Measurements from ENCODE around the gene WDR27. TPM values are rescaled to one million over a fixed set of nuclear protein-coding genes. Genes with fewer than 3 reads are reported as not detected.
"Not testable (repeated sequence)": the region's sequence is repeated elsewhere in the genome, so short reads cannot be mapped to it uniquely, and the experiment has no call there.

WDR27 gene
- total RNA-seq, 1 donor from 2014 or later, result 7.2 TPM

DNA sequence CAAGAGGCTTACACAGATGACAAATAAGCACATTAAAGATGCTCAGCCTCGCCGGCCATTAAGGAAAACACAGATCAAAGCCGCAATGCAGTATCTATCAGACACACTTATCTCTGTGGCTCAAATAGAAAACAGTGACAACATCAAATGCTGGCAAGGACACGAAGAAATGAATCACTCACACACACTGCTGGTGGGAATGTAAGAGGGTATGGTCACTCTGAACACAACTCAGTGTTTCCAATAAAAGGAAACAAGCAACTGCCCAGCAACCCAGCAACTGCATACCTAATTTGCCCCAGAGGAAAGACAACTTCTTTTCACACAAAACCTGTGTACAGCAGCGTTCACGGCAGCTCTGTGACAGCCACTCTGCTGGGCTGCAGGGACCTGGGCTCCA is 155.8 kb downstream of the WDR27 start:
- intact Hi-C loops (cut with DNase I), result no loop called here
- DNase-seq (ENCODE audit: low spot score), result no peak

DNA sequence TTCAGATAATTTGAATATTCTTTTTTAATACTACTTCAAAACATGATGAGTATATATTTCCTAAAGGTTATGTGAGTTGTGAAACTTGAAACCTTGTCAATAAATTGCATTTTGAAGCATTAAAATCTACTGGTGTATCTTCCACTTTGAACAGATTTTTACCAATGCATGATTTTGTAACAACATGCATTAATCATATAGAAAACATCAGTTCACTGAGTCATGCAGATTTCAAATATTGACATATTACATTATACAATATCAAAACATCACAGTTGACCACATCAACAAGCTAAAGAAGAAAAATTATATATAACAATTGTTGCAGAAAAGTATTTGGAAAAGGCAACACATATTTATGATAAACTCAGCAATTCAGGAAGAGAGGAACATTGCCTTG is 158.1 kb downstream of the WDR27 start:
- intact Hi-C loops (cut with DNase I), result no loop called here
- DNase-seq (ENCODE audit: low spot score), result no peak

GRCh38 chr6:169542491-169542890 is 159.3 kb downstream of the WDR27 start:
- intact Hi-C loops (cut with DNase I), result no loop called here

DNA sequence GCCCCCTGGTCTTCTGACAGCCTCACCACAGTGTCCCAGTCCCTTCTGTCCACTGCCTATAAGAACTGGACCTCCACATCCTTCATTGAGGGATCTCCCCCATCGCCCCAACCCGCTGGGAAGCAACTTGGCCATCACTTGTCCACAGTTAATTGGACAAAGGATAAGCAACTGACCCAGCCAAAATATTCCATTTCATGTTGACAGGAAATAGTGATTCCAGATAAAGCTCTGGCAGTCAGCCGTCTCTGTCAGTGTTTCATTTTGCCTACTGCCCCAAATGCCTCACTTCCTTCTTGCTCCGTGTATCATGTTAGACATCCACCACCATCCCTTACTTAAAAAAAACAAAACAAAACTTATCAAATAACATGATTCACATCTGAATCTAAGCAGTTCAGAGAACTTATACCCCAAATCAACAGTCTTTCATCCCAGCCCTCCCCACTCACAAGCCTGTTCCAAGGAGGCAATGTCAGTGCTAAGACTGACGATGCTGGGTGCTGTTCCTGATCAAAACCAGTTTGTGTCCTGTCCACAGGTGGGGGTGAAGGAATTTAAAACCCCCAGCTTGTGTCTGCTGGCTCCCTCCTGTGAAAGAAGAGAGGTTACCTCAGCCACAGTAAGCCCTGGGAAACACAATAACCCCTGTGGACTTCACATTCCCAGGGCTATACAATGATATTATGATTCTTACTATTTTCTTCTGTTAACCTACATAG is 162.5 kb downstream of the WDR27 start:
- DNase-seq (ENCODE audit: low spot score), result no peak
- intact Hi-C loops (cut with DNase I), result no loop called here

More at GRCh38 chr6:169542491-169542890, 159.3 kb downstream of the WDR27 start:
- DNase-seq (ENCODE audit: low spot score), result no peak

DNA sequence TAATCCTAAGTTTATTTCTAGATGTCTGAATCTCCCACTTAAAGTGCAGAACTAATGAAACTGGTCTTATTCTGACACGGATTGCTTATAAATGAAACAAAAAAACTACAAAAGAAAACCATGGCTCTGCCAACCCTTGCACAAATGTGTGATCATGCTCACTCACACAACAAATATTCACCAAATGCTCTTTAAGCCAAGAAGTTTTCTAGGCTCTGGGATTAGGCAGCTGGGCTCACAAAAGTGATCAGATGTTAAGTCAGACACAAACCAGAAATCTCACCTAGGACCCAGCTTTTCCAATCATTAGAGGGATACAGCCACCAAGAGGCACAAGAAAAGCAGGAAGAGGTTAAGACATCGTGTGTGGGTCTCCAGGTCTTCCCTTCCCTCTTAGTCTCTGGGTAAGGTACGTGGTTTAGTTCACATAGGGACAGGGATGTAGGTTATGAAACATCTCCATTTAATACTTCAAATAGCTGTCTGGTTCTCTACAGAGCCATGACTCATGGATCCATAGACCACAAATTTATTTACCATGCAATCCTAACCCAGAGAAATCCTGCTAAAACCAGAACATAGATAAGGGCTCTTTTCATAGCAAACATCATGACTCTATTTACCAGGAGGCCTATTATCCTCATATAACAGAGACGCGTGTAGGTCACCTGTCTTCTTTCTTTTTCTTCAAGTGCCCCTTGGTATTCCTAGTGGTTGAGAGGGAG is 165.2 kb downstream of the WDR27 start:
- DNase-seq (ENCODE audit: low spot score), result no peak
- intact Hi-C loops (cut with DNase I), result no loop called here

DNA sequence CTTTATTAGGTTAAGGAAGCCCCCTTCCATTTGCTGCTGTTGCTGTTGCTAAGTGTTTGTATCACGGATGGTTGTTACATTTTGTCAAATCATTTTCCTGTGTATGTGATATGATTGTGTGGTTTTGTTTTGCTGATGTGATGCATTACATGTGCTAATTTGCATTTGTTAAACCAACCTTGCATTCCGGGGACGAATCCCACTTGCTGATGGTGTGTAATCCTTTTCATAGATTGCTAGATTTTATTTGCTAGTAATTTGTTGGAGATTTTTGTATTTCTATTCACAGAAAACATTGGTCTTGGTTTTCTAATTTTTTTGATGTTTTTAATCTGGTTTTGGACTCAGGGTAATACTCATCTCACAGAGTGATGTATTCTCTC is 167.8 kb downstream of the WDR27 start:
- DNase-seq (ENCODE audit: low spot score), result no peak
- intact Hi-C loops (cut with DNase I), result no loop called here

DNA sequence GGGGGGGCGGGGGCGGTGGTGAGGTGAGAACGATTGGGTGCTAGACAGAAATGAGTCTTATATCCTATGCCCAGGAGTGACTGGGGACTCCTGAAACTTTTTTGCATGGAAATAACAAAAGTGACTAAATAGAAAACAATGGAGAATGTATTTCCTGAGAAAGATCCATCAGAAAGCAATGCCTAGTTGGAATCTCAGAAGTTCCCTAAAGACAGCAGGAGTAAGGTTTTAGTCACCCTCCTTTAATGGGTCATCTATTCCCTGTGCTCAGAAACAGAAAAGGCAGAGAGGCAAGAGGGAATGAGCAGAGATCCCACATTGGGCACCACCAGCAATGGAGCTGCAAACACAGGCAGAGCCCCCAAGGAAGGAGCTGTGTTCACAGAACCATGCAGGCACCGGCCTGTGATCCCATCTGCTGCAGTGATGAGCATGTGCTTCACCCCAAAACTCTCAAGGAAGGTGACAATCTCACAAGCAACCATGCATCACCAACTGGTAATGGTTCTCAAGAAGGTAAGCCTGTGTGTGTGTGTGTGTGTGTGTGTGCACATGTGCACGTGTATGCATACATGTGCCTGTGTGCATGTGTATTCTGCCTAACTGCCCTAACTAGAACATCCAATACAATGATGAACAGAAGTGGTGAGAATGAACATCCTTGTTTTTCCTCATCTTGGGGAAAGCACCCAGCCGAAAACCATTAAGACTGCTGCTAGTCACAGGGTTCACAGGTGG is 168.4 kb downstream of the WDR27 start:
- intact Hi-C loops (cut with DNase I), result no loop called here
- no peak for DNase-seq (ENCODE audit: low spot score)

GRCh38 chr6:169530752-169531123 is 171.1 kb downstream of the WDR27 start:
- intact Hi-C loops (cut with DNase I), result no loop called here
- DNase-seq (ENCODE audit: low spot score), result no peak

DNA sequence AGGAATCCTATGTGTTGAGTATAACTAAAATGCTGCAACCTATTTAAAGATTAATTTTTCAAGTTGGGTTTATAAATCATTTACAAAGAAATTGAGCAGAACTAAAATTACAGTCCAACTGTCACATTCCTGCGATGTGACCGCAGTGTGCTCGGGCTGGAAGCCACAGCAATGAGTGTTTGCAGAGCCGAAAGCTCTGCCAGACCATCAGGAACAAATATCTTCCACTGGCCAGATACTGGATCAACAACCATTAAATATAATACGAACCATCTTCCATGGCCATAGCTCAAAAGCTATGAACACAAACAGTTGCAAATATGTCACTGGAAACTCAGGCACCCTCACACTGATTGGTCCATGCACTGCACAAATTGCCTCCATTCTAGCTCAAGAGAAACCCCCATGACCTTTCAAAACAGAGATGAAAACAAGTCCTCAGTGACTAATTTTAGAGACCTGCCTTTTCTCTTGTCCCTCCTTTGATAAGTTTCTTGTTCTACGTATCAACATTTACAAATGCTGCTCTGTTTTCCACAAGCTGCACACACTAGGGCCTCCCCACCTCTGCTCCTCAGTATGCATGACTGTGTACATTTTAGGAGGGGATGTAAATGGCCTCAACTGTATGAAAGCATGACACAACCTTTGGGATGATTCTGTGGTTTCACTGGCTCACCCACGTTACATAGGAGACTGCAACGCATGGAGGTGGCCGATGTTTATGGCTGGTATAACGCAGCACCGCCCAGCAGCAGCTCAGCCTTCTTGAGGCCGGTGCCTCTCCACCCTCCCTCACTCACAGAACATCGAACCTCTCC is 171.7 kb downstream of the WDR27 start:
- intact Hi-C loops (cut with DNase I), result loop anchor here (10.0 kb wide), 1 partner anchor 575 kb away; no protein-coding TSS in a partner anchor
- DNase-seq (ENCODE audit: low spot score), result no peak

- intact Hi-C loops (cut with DNase I), result loop anchor here (10.0 kb wide), 1 partner anchor 574 kb away; no protein-coding TSS in a partner anchor
These were observed 173.1 kb downstream of the WDR27 start for GRCh38 chr6:169528755-169529154.

DNA sequence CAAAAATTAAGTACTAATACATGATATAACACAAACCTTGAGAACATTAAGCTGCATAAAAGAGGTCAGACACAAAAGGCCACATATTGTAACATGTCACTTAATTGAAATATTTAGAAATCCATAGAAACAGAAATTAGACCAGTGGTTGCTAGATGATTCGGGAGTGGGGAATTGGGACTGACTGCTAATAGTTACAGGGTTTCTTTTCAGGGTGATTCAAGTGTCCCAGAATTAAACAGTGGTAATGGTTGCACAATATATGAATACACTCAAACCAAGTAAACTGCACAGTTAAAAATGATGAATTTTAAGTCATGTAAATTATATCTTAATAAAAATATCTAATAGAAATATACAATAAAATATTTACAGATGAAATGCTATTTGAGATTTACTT is 174.5 kb downstream of the WDR27 start:
- intact Hi-C loops (cut with DNase I), result loop anchor here (10.0 kb wide), 1 partner anchor 573 kb away; no protein-coding TSS in a partner anchor
- no peak for DNase-seq (ENCODE audit: low spot score)

More at GRCh38 chr6:169528755-169529154, 173.1 kb downstream of the WDR27 start:
- DNase-seq (ENCODE audit: low spot score), result no peak

DNA sequence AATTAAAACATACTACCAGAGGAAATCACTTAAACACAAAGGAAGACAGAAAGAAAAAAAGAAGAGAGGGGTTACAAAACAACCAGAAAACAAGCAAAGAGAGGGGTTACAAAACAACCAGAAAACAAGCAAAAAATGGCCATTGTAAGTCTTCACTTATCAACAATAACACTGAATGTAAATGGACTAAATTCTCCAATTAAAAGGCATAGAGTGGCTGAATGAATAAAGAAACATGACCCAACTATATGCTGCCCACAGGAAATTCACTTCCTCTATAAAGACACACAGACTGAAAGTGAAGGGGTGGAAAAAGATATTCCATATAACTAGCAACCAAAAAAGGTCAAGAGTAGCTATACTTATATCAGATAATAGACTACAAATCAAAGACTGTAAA is 180.0 kb downstream of the WDR27 start:
- DNase-seq (ENCODE audit: low spot score), result no peak
- intact Hi-C loops (cut with DNase I), result loop anchor here (2.0 to 10.0 kb wide), 2 partner anchors 567 to 627 kb away; no protein-coding TSS in a partner anchor

GRCh38 chr6:169520104-169520503 is 181.7 kb downstream of the WDR27 start:
- intact Hi-C loops (cut with DNase I), result loop anchor here (2.0 to 10.0 kb wide), 2 partner anchors 565 to 625 kb away; no protein-coding TSS in a partner anchor
- no peak for DNase-seq (ENCODE audit: low spot score)

DNA sequence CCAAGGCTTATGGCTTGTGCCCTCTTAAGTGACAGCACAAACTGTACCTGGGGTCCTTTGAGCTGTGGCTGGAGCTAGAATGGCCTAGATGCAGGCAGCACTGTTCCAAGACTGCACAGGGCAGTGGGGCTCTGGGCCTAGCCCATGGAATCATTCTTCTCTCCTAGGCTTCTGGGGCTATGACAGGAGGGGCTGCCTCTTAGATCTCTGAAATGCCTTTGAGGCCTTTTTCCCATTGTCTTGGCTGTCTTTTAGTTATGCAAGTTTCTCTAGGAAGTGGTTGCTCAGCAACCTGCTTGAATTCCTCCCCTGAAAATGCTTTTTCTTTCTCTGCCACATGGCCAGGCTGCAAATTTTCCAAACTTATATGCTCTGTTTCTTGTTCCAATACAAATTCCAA is 183.4 kb downstream of the WDR27 start:
- no peak for DNase-seq (ENCODE audit: low spot score)
- intact Hi-C loops (cut with DNase I), result no loop called here

- no peak for DNase-seq (ENCODE audit: low spot score)
- intact Hi-C loops (cut with DNase I), result no loop called here
These were observed 188.2 kb downstream of the WDR27 start for GRCh38 chr6:169513478-169514193.

- intact Hi-C loops (cut with DNase I); DNase-seq (ENCODE audit: low spot score): not testable (repeated sequence)
These were observed 190.0 kb downstream of the WDR27 start for GRCh38 chr6:169511785-169512184.

GRCh38 chr6:169510871-169511270 is 191.0 kb downstream of the WDR27 start:
- no peak for DNase-seq (ENCODE audit: low spot score)
- intact Hi-C loops (cut with DNase I), result no loop called here

DNA sequence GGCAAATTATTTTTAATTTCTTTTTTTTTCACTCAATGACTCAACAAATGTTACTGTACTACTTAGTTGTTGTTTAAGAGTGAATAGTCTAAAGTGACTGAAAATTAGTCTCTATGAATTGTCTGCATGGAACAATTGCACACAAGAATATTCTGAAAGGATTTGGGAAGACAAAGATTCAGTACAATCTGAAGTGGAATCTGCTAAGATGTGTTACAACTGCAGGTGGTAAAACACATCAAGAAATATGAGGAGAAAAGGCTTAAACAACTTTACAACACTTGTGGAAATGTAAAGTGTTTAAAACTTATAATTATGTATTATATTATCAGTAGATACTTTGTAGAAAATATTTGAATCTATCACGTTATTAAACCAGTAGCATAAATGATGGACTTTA is 193.4 kb downstream of the WDR27 start:
- intact Hi-C loops (cut with DNase I), result no loop called here
- no peak for DNase-seq (ENCODE audit: low spot score)
